GM12878 (cell line): ENCODE measurements around the gene RPL35A. TPM values are rescaled to one million over a fixed set of nuclear protein-coding genes. Genes with fewer than 3 reads are reported as not detected.

Source experiments
- BACH1 ChIP-seq: fragments of 450-650 bp; IDR thresholded peaks from 2 replicates; pipeline ENCODE4 v1.6.1; 2017; ENCODE audit warnings: mild to moderate bottlenecking, borderline replicate concordance
- CBFB ChIP-seq: IDR thresholded peaks from 2 replicates; pipeline ENCODE4 v1.6.1; 2016; ENCODE audit warnings: antibody characterized with exemption, low read depth
- CBX5 ChIP-seq: sonication (generic); IDR thresholded peaks from 2 replicates; pipeline ENCODE4 v1.6.1; 2016; ENCODE audit warnings: low read depth, moderate library complexity, mild to moderate bottlenecking, inconsistent platforms
- EGR1 ChIP-seq, 2 experiments: IDR thresholded peaks; 1 replicate in 1 of 2; 2 replicates in 1 of 2; pipeline ENCODE4 v1.6.1; 2011 to 2012; ENCODE audit warnings: low read depth in 2 of 2, low read length in 2 of 2, borderline replicate concordance in 1 of 2, mild to moderate bottlenecking in 1 of 2, moderate library complexity in 1 of 2
- EP300 ChIP-seq, 2 experiments: fragments of 150-350 bp in 1 of 2; IDR thresholded peaks; 2 replicates each; pipeline ENCODE4 v1.6.1; 2011 to 2012; ENCODE audit warnings: low read depth in 2 of 2, low read length in 2 of 2, borderline replicate concordance in 1 of 2, improper control_type of control experiment in 1 of 2, inconsistent platforms in 1 of 2; ENCODE audit not compliant: control insufficient read depth in 1 of 2
- ESRRA ChIP-seq: IDR thresholded peaks from 2 replicates; pipeline ENCODE4 v1.6.1; 2012; ENCODE audit warnings: mild to moderate bottlenecking, low read length, improper control_type of control experiment
- FOS ChIP-seq: IDR thresholded peaks from 3 replicates; pipeline ENCODE4 v1.6.1; 2011; ENCODE audit warnings: borderline replicate concordance; ENCODE audit not compliant: insufficient read length; ENCODE audit errors: extremely low read depth
- HDAC6 ChIP-seq: fragments of 200-600 bp; sonication (generic); IDR thresholded peaks from one replicate; pipeline ENCODE4 v1.8.0; 2017; ENCODE audit warnings: antibody characterized with exemption; ENCODE audit not compliant: unreplicated experiment
- IRF5 ChIP-seq: fragments of 450-650 bp; IDR thresholded peaks from 2 replicates; pipeline ENCODE4 v1.6.1; 2017; ENCODE audit warnings: borderline replicate concordance
- JUND ChIP-seq: IDR thresholded peaks from 2 replicates; pipeline ENCODE4 v1.6.1; 2012; ENCODE audit warnings: low read depth, mild to moderate bottlenecking, low read length, improper control_type of control experiment, moderate library complexity
- NRF1 ChIP-seq: conservative IDR thresholded peaks from 2 replicates; pipeline ENCODE4 v1.6.1; 2011; ENCODE audit warnings: mild to moderate bottlenecking, low read depth, low read length, improper control_type of control experiment
- PKNOX1 ChIP-seq: fragments of 450-650 bp; IDR thresholded peaks from 2 replicates; pipeline ENCODE4 v1.6.1; 2016; ENCODE audit warnings: mild to moderate bottlenecking
- POLR2A ChIP-seq: IDR thresholded peaks from 2 replicates; pipeline ENCODE4 v1.6.1; 2011; ENCODE audit warnings: low read depth, mild to moderate bottlenecking, low read length
- POLR2AphosphoS5 ChIP-seq: IDR thresholded peaks from 2 replicates; pipeline ENCODE4 v1.6.1; 2011; ENCODE audit warnings: mild to moderate bottlenecking, low read length, inconsistent platforms
- RCOR1 ChIP-seq: conservative IDR thresholded peaks from 2 replicates; pipeline ENCODE4 v1.6.1; 2012; ENCODE audit warnings: low read depth, low read length, improper control_type of control experiment
- RFX5 ChIP-seq: IDR thresholded peaks from 2 replicates; pipeline ENCODE4 v1.6.1; 2011; ENCODE audit warnings: low read depth, low read length, improper control_type of control experiment
- SP1 ChIP-seq: IDR thresholded peaks from one replicate; pipeline ENCODE4 v1.6.1; 2011; ENCODE audit warnings: low read depth, low read length
- SPI1 ChIP-seq: IDR thresholded peaks from 2 replicates; pipeline ENCODE4 v1.6.1; 2011; ENCODE audit warnings: low read depth, mild to moderate bottlenecking, low read length, moderate library complexity, borderline replicate concordance; ENCODE audit not compliant: insufficient read depth
- SREBF1 ChIP-seq: IDR thresholded peaks from 2 replicates; pipeline ENCODE4 v1.6.1; 2012; ENCODE audit warnings: mild to moderate bottlenecking, low read length
- STAT3 ChIP-seq: IDR thresholded peaks from 2 replicates; pipeline ENCODE4 v1.6.1; 2011; ENCODE audit warnings: low read depth, low read length, improper control_type of control experiment
- TAF1 ChIP-seq: IDR thresholded peaks from 2 replicates; pipeline ENCODE4 v1.6.1; 2011; ENCODE audit warnings: mild to moderate bottlenecking, low read depth, low read length, borderline replicate concordance
- TBL1XR1 ChIP-seq: IDR thresholded peaks from 2 replicates; pipeline ENCODE4 v1.6.1; 2012; ENCODE audit warnings: low read depth, low read length, improper control_type of control experiment
- USF1 ChIP-seq: IDR thresholded peaks from 2 replicates; pipeline ENCODE4 v1.6.1; 2011; ENCODE audit warnings: borderline replicate concordance, low read depth, mild to moderate bottlenecking, moderate library complexity, mixed read lengths, low read length; ENCODE audit not compliant: insufficient read depth; ENCODE audit errors: extremely low read length
- YY1 ChIP-seq: IDR thresholded peaks from 2 replicates; pipeline ENCODE4 v1.6.1; 2011; ENCODE audit warnings: low read depth, mild to moderate bottlenecking, low read length
- ZBTB33 ChIP-seq: fragments of 450-650 bp; IDR thresholded peaks from 2 replicates; pipeline ENCODE4 v1.6.1; 2017; ENCODE audit warnings: mild to moderate bottlenecking
- ZNF207 ChIP-seq: fragments of 450-650 bp; IDR thresholded peaks from 2 replicates; pipeline ENCODE4 v1.6.1; 2014; ENCODE audit warnings: antibody characterized with exemption, mild to moderate bottlenecking, borderline replicate concordance
- polyA plus RNA-seq, 11 experiments: library from polyadenylated mRNA; depleted of rRNA in 4 of 11; unstranded in 6 of 11; stranded (reverse) in 5 of 11; fragments of >200 nt; fragmentation: Nextera tagmentation in 4 of 11; fragmentation: Illumina TruSeq in 1 of 11; extraction: Ambion mirVana in 4 of 11; extraction: Trizol in 1 of 11; gene quantifications; 1 replicate in 1 of 11; 2 replicates in 10 of 11; pipeline versions ENCODE4 v1.2.1 to v1.2.3, GENCODE V29; 2011 to 2016; ENCODE audit warnings: inconsistent platforms in 2 of 11, missing spikeins in 2 of 11, low read depth in 1 of 11
- total RNA-seq, 4 experiments: library from RNA; depleted of rRNA in 3 of 4; stranded (reverse); fragments of >200 nt in 3 of 4; fragmentation: Illumina TruSeq in 1 of 4; extraction: Trizol in 1 of 4; gene quantifications; 2 replicates each; pipeline versions ENCODE4 v1.2.1 to v1.2.3, GENCODE V29; 2013 to 2021

RPL35A gene
- total and polyA plus RNA-seq, 10 of the 15 experiments (the other 5 are each of a cell fraction or from before 2014, with no cell fraction given) = 774 to 3,144 (median 1,843) TPM

- peak; percentile 92 for TF ChIP-seq USF1
- TF ChIP-seq JUND = no peak
- peak; percentile 78 for TF ChIP-seq POLR2A
- no peak for TF ChIP-seq ZBTB33
- 0 out of 2 replicates have a peak, but pooled peaks have one; percentile 9 for TF ChIP-seq ZNF207
- TF ChIP-seq POLR2AphosphoS5 = peak; percentile 61
- TF ChIP-seq BACH1 = no peak
- no peak for TF ChIP-seq RCOR1
- TF ChIP-seq HDAC6 = no peak
- peak; percentile 87 for TF ChIP-seq PKNOX1
- 0 out of 4 replicates have a peak, but pooled peaks of 1 of the 2 experiments have one; percentile 44 for TF ChIP-seq EP300 (IDR thresholded peaks at IDR 0.05; ENCODE audit: borderline replicate concordance in 1 of 2, control insufficient read depth in 1 of 2, low read depth in 2 of 2, low read length in 2 of 2)
- peak; percentile 25; the same call in 1 of the 2 replicates for TF ChIP-seq NRF1
- no peak for TF ChIP-seq CBFB
- no peak for TF ChIP-seq TBL1XR1
- TF ChIP-seq SP1 = peak; percentile 68
- peak; percentile 77; the same call in 1 of the 2 replicates for TF ChIP-seq RFX5
- TF ChIP-seq ESRRA = no peak
- no peak for TF ChIP-seq SREBF1
- TF ChIP-seq IRF5 = no peak
- TF ChIP-seq FOS = peak; percentile 63
- peak; percentile 21 to 74 for TF ChIP-seq EGR1 (IDR thresholded peaks at IDR 0.05; ENCODE audit: borderline replicate concordance in 1 of 2, low read depth in 2 of 2, low read length in 2 of 2)
- TF ChIP-seq STAT3 = no peak
- TF ChIP-seq SPI1 = no peak
- TF ChIP-seq CBX5 = no peak
- 0 out of 2 replicates have a peak, but pooled peaks have one; percentile 11 for TF ChIP-seq TAF1
- TF ChIP-seq YY1 = peak; percentile 96
Measured at GRCh38 chr3:197959891-197960693, 10.1 kb downstream of the RPL35A start, which contains the start of gene LMLN (continued).
